Loucy (cell line): ENCODE data around the gene ME3.

Experiments used
- EZH2phosphoT487 ChIP-seq: fragments of 200-600 bp; IDR thresholded peaks from 2 replicates; pipeline ENCODE4 v1.6.1; 2018; ENCODE audit warnings: antibody characterized with exemption, mild to moderate bottlenecking, moderate library complexity, borderline replicate concordance
- TF ChIP-seq, protein P1 (sequence below): fragments of 200-600 bp; sonication (generic); conservative IDR thresholded peaks from 2 replicates; pipeline ENCODE4 v1.5.1; 2014; ENCODE audit warnings: mild to moderate bottlenecking, antibody characterized with exemption, low read length

DNA sequence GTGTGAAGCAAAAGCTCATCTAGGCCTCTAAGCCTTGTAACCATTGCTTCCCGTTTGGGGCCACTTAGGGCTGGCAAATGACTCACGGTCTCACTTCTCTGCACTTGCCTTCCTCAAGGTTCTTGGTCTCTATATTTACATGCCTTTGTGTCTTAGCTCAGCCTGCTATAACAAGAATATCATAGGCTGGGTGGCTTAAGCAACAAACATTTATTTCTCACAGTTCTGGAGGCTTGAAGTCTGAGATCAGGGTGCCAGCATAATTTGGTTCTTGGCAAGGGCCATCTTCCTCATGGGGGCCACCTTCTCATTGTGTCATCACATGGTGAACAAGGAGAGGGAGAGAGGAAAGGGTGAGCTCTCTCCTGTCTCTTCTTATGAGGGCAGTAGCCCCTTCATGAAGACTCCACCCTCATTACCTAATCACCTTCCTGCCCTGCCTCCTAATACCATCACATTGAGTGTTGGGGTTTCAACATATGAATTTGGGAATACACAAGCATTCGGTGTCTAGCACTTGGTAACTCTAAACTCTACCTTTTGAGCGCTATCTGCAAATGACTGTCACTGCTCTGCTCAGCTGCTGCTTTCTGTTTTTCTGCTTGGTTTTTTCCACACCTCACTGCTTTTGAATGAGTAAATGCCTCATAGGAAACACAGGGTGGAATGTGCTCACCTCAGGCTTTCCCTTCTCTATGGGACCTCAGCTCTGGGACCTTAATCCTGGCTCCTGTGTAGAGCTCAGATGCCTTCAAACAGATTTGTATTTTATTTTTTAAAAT lies 16.2 kb upstream of the ME3 start:
- TF ChIP-seq, protein P1, sequence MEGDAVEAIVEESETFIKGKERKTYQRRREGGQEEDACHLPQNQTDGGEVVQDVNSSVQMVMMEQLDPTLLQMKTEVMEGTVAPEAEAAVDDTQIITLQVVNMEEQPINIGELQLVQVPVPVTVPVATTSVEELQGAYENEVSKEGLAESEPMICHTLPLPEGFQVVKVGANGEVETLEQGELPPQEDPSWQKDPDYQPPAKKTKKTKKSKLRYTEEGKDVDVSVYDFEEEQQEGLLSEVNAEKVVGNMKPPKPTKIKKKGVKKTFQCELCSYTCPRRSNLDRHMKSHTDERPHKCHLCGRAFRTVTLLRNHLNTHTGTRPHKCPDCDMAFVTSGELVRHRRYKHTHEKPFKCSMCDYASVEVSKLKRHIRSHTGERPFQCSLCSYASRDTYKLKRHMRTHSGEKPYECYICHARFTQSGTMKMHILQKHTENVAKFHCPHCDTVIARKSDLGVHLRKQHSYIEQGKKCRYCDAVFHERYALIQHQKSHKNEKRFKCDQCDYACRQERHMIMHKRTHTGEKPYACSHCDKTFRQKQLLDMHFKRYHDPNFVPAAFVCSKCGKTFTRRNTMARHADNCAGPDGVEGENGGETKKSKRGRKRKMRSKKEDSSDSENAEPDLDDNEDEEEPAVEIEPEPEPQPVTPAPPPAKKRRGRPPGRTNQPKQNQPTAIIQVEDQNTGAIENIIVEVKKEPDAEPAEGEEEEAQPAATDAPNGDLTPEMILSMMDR: no peak
- TF ChIP-seq EZH2phosphoT487: no peak
